Measurements from ENCODE around the gene PDK3.
A peak's percentile ranks its signal among the peaks of the same experiment; 100 is the strongest.

The PDK3 gene

DNA sequence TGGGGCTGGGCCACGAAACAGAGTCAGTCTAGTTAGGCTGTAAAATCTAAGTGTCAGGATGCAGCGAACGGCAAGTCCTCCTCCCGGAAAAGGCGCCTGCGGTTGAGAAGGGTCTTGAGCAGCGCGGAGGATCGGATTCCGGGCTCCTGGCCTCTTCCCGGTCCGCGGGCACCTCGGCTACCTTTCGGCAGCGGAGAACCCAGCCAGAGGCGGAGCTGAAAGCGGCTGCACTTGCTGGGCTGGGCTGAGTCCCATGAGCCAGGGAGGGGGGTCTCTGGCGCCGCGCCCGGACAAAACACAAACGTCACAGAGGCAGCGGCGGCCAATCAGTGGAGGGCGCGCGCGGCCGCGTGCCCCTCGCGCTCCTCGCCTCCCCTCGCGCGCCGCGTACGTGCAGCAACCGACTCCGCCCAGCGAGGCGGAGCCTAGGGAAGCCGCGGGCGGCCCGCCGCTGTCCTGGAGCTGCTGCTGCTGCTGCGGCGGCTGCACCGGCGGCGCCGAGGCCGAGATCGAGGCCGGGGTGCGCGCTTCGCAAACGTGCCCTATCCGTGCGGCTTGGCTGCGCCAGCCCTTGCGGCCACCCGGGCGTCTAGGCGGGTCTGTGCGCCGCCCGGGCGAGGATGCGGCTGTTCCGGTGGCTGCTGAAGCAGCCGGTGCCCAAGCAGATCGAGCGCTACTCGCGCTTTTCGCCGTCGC lies at the start of gene PDK3:
Gene PDK3, plus strand, starts transcription at position 451 of the 696 bp plus-strand sequence. Its CDS starts 170 bp downstream, at position 621.
- Mint-ChIP-seq H3K9me3 (no peaks in the 10 kb centered on the region), H3K36me3 (peaks cover 1% of the 10 kb centered on the region), H3K4me3 (peak within 1 kb of the TSS; percentile 86), H3K27ac (peak within 1 kb of the TSS; percentile 90), H3K27me3 (no peaks in the 10 kb centered on the region), H3K4me1 (peaks cover 19% of the 10 kb centered on the region)
- ATAC-seq (ENCODE audit: low read depth) (peak; percentile 91), DNase-seq (ENCODE audit: low spot score in 2 of 2) (peak; percentile 73 to 79)

DNA sequence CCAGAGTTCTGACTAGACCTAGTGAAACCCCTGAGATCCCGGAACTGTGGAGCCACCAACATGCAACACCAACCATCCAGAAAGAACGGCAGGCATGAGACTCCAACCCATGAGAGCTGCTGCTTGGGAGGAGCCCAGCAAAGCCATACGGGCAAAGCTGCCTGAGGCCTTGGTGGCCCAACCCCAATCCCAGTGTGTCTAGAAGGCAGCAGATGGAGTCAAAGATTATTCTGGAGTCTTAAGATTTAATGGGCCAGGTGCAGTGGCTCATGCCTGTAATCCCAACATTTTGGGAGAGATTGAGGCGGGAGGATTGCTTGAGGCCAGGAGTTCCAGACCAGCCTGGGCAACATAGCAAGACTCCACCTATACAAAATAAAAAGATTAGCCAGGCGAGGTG lies 49.2 kb upstream of the PDK3 start:
- Mint-ChIP-seq H3K9me3 (peaks cover 3% of the 10 kb centered on the region), H3K4me3 (no peak overlapping the region), H3K27ac (no peak overlapping the region), H3K27me3 (peaks cover 6% of the 10 kb centered on the region), H3K4me1 (no peaks in the 10 kb centered on the region), H3K36me3 (peaks cover 4% of the 10 kb centered on the region)
- ATAC-seq (ENCODE audit: low read depth) = no peak
- no peak for DNase-seq (ENCODE audit: low spot score in 2 of 2)

GRCh38 chrX:24423960-24424359 lies 41.1 kb upstream of the PDK3 start:
- H3K36me3 Mint-ChIP-seq = no peaks in the 10 kb centered on the region
- H3K4me1 Mint-ChIP-seq = peaks cover 5% of the 10 kb centered on the region
- ATAC-seq (ENCODE audit: low read depth) = no peak
- H3K27ac Mint-ChIP-seq = no peak overlapping the region
- H3K9me3 Mint-ChIP-seq = no peaks in the 10 kb centered on the region
- no peak for DNase-seq (ENCODE audit: low spot score in 2 of 2)
- H3K4me3 Mint-ChIP-seq = no peak overlapping the region
- H3K27me3 Mint-ChIP-seq = peaks cover 2% of the 10 kb centered on the region

DNA sequence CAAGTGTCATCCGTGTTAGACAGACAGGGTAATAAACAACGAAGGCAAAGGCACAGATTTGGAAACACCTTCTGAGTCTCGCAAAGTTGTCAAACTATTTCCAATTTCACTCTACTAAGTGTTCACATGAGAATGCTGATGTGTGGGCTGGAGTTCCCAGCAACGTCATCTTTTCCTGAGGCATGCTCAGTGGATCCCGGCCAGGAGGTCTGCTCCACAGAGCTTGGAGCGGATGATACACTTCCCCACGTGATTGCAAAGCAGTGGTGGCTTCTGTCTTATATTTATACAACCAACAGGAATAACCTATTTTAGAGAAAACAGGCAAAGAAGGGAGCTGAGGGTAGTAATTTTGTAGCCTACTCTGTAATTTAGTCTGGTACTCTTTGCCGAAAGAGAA lies 40.1 kb upstream of the PDK3 start:
- Mint-ChIP-seq H3K27me3 (peaks cover 2% of the 10 kb centered on the region), H3K27ac (no peak overlapping the region), H3K9me3 (no peaks in the 10 kb centered on the region), H3K4me1 (peaks cover 5% of the 10 kb centered on the region), H3K4me3 (no peak overlapping the region), H3K36me3 (no peaks in the 10 kb centered on the region)
- DNase-seq (ENCODE audit: low spot score in 2 of 2) (no peak), ATAC-seq (ENCODE audit: low read depth) (no peak)

DNA sequence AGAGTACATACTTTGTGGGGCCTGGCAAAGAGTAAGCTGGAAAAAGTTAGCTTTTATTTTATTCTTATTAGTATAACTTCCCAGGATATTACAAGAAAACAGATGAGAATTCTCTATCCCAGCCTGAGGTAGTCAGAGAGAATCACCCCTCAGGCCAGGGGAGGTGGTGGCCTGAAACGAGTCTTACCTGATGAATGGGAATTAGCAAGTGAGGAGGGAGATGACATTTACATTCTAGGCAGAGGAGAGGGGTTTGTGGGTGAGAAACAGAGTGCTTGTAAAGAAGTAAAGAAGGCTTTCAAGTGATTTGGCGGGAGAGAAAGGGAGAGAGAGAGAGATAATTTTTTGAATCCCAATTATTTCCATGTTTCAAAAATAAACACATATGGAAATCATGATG lies 39.3 kb upstream of the PDK3 start:
- Mint-ChIP-seq H3K4me1 (peaks cover 5% of the 10 kb centered on the region), H3K36me3 (no peaks in the 10 kb centered on the region), H3K4me3 (no peak overlapping the region), H3K27me3 (peaks cover 2% of the 10 kb centered on the region), H3K9me3 (no peaks in the 10 kb centered on the region), H3K27ac (no peak overlapping the region)
- DNase-seq (ENCODE audit: low spot score in 2 of 2) (no peak), ATAC-seq (ENCODE audit: low read depth) (no peak)

DNA sequence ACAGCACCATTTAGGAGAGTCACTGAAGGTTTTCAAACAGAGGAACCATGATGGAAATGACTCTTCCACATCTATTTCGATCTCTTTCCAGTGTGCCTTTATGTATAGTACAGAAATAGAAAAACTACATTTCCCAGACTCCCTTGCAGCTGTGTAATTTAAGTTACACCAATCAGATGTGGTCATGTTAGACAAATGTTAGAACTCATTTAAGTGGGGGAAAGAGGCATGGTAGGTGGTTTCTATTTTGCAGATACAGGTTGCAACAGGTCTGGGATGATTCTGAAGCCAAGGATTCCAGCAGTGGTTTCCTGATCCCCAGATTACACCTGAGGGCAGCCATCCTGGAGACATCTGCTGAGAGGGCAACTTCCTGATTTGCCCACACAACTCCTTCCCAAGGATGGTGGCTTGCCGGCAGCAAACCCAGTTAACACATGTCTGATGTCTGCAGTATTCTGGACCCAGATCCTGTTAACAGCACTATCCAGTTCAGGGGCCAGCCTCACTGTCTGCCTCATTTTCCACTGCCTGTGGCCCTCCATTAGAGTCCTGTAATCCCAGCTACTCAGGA lies 38.7 kb upstream of the PDK3 start:
- H3K4me3 Mint-ChIP-seq = no peak overlapping the region
- DNase-seq (ENCODE audit: low spot score in 2 of 2) = no peak

GRCh38 chrX:24426921-24427746 lies 38.0 kb upstream of the PDK3 start:
- Mint-ChIP-seq H3K27ac (no peak overlapping the region), H3K27me3 (peaks cover 2% of the 10 kb centered on the region), H3K9me3 (no peaks in the 10 kb centered on the region), H3K4me3 (no peak overlapping the region), H3K36me3 (peaks cover 2% of the 10 kb centered on the region), H3K4me1 (peaks cover 5% of the 10 kb centered on the region)
- DNase-seq (ENCODE audit: low spot score in 2 of 2) (no peak), ATAC-seq (ENCODE audit: low read depth) (no peak)

More for the DNA sequence above, 38.7 kb upstream of the PDK3 start:
- peak; percentile 46 for ATAC-seq (ENCODE audit: low read depth)
- no peaks in the 10 kb centered on the region for H3K36me3 Mint-ChIP-seq
- no peak overlapping the region for H3K27ac Mint-ChIP-seq
- no peaks in the 10 kb centered on the region for H3K9me3 Mint-ChIP-seq
- peaks cover 2% of the 10 kb centered on the region for H3K27me3 Mint-ChIP-seq
- peaks cover 5% of the 10 kb centered on the region for H3K4me1 Mint-ChIP-seq

GRCh38 chrX:24427747-24428019 lies 37.4 kb upstream of the PDK3 start:
- no peak for ATAC-seq (ENCODE audit: low read depth)
- Mint-ChIP-seq H3K4me3 (no peak overlapping the region), H3K36me3 (peaks cover 2% of the 10 kb centered on the region)

DNA sequence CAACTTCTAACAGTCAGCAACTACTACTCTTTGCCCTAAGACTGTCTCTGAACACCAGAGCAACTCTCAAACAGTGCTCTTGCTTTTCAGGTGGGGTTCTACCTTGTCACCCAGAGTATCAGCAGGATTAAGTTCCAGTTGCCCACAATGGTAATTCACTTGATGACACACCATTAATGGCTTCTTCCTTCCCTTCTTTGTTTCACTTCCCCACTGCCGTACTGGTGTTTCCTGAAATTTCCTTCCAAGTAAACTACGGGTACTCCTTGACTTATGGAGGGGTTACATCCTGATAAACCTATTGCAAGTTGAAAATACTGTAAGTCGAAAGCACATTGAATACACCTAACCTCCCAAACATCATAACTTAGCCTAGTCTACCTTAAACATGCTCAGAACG lies 36.6 kb upstream of the PDK3 start:
- H3K4me1 Mint-ChIP-seq = peaks cover 5% of the 10 kb centered on the region
- ATAC-seq (ENCODE audit: low read depth) (no peak), DNase-seq (ENCODE audit: low spot score in 2 of 2) (no peak)
- no peak overlapping the region for H3K27ac Mint-ChIP-seq
- H3K9me3 Mint-ChIP-seq = peaks cover 1% of the 10 kb centered on the region
- peaks cover 3% of the 10 kb centered on the region for H3K27me3 Mint-ChIP-seq
- H3K4me3 Mint-ChIP-seq = no peak overlapping the region
- peaks cover 2% of the 10 kb centered on the region for H3K36me3 Mint-ChIP-seq

More at GRCh38 chrX:24427747-24428019, 37.4 kb upstream of the PDK3 start:
- peaks cover 3% of the 10 kb centered on the region for H3K27me3 Mint-ChIP-seq
- H3K4me1 Mint-ChIP-seq = peaks cover 5% of the 10 kb centered on the region
- DNase-seq (ENCODE audit: low spot score in 2 of 2) = no peak
- H3K27ac Mint-ChIP-seq = no peak overlapping the region
- peaks cover 1% of the 10 kb centered on the region for H3K9me3 Mint-ChIP-seq

DNA sequence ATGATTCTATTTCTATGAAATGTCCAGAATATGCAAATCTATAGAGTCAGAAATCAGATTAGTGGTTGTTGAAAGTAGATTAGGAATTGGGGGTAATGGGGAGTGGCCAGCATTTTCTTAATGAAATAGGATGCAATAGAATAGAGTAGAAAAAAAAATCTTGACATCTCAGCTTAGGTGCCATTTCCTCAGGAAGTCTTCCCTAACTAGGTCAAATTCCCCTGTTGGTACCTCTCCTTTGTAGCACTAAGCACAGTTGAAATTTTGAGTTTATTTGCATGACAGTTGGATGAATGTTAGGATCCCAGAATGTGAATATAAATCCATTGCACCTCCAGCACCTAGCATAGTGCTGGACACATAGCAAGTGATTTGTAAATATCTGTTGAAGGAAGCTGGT lies 30.0 kb upstream of the PDK3 start:
- DNase-seq (ENCODE audit: low spot score in 2 of 2) (no peak), ATAC-seq (ENCODE audit: low read depth) (no peak)
- H3K36me3 Mint-ChIP-seq = peaks cover 2% of the 10 kb centered on the region
- H3K4me1 Mint-ChIP-seq = peaks cover 3% of the 10 kb centered on the region
- no peak overlapping the region for H3K27ac Mint-ChIP-seq
- H3K27me3 Mint-ChIP-seq = peaks cover 2% of the 10 kb centered on the region
- H3K4me3 Mint-ChIP-seq = no peak overlapping the region
- peaks cover 1% of the 10 kb centered on the region for H3K9me3 Mint-ChIP-seq

GRCh38 chrX:24443918-24444317 lies 21.2 kb upstream of the PDK3 start:
- Mint-ChIP-seq H3K4me1 (no peaks in the 10 kb centered on the region), H3K36me3 (peaks cover 1% of the 10 kb centered on the region), H3K9me3 (no peaks in the 10 kb centered on the region), H3K27me3 (no peaks in the 10 kb centered on the region), H3K27ac (no peak overlapping the region), H3K4me3 (no peak overlapping the region)
- DNase-seq (ENCODE audit: low spot score in 2 of 2) = no peak
- no peak for ATAC-seq (ENCODE audit: low read depth)

- H3K36me3 Mint-ChIP-seq = peaks cover 1% of the 10 kb centered on the region
- no peak overlapping the region for H3K27ac Mint-ChIP-seq
- DNase-seq (ENCODE audit: low spot score in 2 of 2) (no peak), ATAC-seq (ENCODE audit: low read depth) (no peak)
- H3K9me3 Mint-ChIP-seq = no peaks in the 10 kb centered on the region
- H3K4me1 Mint-ChIP-seq = no peaks in the 10 kb centered on the region
- no peaks in the 10 kb centered on the region for H3K27me3 Mint-ChIP-seq
- no peak overlapping the region for H3K4me3 Mint-ChIP-seq
Observed at GRCh38 chrX:24444645-24445044, 20.4 kb upstream of the PDK3 start.

GRCh38 chrX:24448762-24449250 lies 16.3 kb upstream of the PDK3 start:
- H3K36me3 Mint-ChIP-seq = peaks cover 3% of the 10 kb centered on the region
- ATAC-seq (ENCODE audit: low read depth) (no peak), DNase-seq (ENCODE audit: low spot score in 2 of 2) (no peak)
- no peaks in the 10 kb centered on the region for H3K9me3 Mint-ChIP-seq
- no peak overlapping the region for H3K27ac Mint-ChIP-seq
- H3K27me3 Mint-ChIP-seq = no peaks in the 10 kb centered on the region
- no peak overlapping the region for H3K4me3 Mint-ChIP-seq
- H3K4me1 Mint-ChIP-seq = no peaks in the 10 kb centered on the region

- no peaks in the 10 kb centered on the region for H3K9me3 Mint-ChIP-seq
- DNase-seq (ENCODE audit: low spot score in 2 of 2) (no peak), ATAC-seq (ENCODE audit: low read depth) (no peak)
- peaks cover 17% of the 10 kb centered on the region for H3K4me1 Mint-ChIP-seq
- peaks cover 1% of the 10 kb centered on the region for H3K36me3 Mint-ChIP-seq
- peak overlapping the region; percentile 63 for H3K27ac Mint-ChIP-seq
- peak overlapping the region; percentile 71 for H3K4me3 Mint-ChIP-seq
- no peaks in the 10 kb centered on the region for H3K27me3 Mint-ChIP-seq
Observed at GRCh38 chrX:24463077-24463476, 2.0 kb upstream of the PDK3 start.
